ENCODE results near the gene VCAN. TPM values are rescaled to one million over a fixed set of nuclear protein-coding genes. Genes with fewer than 3 reads are reported as not detected.

Gene VCAN
- 71.2 TPM for total RNA-seq

DNA sequence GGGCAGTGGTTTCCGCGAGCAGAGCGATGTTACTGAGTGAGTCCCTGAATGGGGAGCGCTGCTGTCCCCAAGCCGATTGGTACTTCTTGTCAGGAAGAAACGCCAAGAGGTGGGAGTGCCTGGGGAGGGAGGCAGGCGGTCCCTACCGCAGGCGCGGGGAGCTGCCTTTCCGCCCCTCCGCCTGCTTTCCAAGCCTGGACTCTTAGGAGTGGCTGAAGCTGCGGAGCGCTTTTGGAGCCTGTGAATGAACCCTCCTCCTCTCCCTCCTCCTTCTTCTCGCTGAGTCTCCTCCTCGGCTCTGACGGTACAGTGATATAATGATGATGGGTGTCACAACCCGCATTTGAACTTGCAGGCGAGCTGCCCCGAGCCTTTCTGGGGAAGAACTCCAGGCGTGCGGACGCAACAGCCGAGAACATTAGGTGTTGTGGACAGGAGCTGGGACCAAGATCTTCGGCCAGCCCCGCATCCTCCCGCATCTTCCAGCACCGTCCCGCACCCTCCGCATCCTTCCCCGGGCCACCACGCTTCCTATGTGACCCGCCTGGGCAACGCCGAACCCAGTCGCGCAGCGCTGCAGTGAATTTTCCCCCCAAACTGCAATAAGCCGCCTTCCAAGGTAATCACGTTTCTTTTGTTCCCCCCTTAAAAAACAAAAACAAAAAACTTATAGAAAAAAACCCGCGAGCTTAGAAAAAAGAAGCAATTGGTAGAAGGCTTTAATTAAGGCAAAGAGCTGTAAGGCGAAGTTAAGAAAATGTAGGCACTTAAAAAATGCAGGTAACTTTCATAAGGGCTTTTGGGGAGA lies at the start of gene VCAN:
VCAN (plus strand) TSS at position 340 of the 808 bp plus-strand sequence. CDS start 11,775 bp downstream, outside the sequence.
- H3K27me3 ChIP-seq, result peaks cover 6% of the 10 kb centered on the region
- H3K9me3 ChIP-seq, result no peaks in the 10 kb centered on the region
- no peaks in the 10 kb centered on the region for H3K36me3 ChIP-seq
- peak in 1 of 2 donors; percentile 14 for TF ChIP-seq POLR2A (IDR thresholded peaks at IDR 0.05)
- peak in 1 of 2 donors; percentile 56 for TF ChIP-seq POLR2AphosphoS5 (IDR thresholded peaks at IDR 0.05; ENCODE audit: insufficient read depth in 1 of 2, low read depth in 1 of 2)
- TF ChIP-seq CTCF (IDR thresholded peaks at IDR 0.05), result no peak
- no peak for DNase-seq (ENCODE audit: extremely low spot score in 2 of 2)
- H3K27ac ChIP-seq, result peak within 1 kb of the TSS; percentile 73
- H3K4me3 ChIP-seq, result peak within 1 kb of the TSS; percentile 51 to 57
- intact Hi-C loops (cut with DNase I), result loop anchor here (10.0 kb wide), 1 partner anchor 1117 kb away; no protein-coding TSS in a partner anchor
- peaks cover 23% of the 10 kb centered on the region for H3K4me1 ChIP-seq

DNA sequence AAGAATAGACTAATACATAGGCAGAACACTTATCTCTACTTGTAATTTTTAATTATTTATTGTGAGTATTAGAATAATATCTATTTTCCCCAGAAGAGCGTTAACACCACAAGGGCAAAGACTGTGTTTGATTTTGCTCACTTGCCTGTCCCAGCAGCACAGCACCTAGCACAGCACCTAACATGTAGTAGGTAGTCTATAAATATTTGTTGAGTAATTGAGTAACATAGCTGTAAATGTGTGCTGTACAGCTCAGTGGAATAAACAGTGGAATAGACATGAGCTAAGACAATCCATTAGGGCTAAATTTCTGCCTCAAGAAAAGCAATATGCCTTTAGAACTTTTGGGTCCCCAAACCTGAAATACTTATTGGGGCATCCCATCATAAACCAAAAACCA lies 49.3 kb upstream of the VCAN start:
- Histone ChIP-seq H3K4me1 (no peaks in the 10 kb centered on the region), H3K27me3 (no peaks in the 10 kb centered on the region), H3K27ac (no peak overlapping the region), H3K9me3 (no peaks in the 10 kb centered on the region), H3K4me3 (no peak overlapping the region), H3K36me3 (no peaks in the 10 kb centered on the region)
- no peak for DNase-seq (ENCODE audit: extremely low spot score in 2 of 2)
- intact Hi-C loops (cut with DNase I), result no loop called here
- TF ChIP-seq POLR2AphosphoS5 (IDR thresholded peaks at IDR 0.05; ENCODE audit: insufficient read depth in 1 of 2, low read depth in 1 of 2) (no peak), POLR2A (IDR thresholded peaks at IDR 0.05) (no peak), CTCF (IDR thresholded peaks at IDR 0.05) (no peak)

GRCh38 chr5:83426855-83427254 lies 44.7 kb upstream of the VCAN start:
- H3K36me3 ChIP-seq, result no peaks in the 10 kb centered on the region
- no peak for DNase-seq (ENCODE audit: extremely low spot score in 2 of 2)
- no peak overlapping the region for H3K27ac ChIP-seq
- TF ChIP-seq CTCF (IDR thresholded peaks at IDR 0.05), result no peak
- no peaks in the 10 kb centered on the region for H3K4me1 ChIP-seq
- H3K27me3 ChIP-seq, result no peaks in the 10 kb centered on the region
- H3K9me3 ChIP-seq, result no peaks in the 10 kb centered on the region
- intact Hi-C loops (cut with DNase I), result no loop called here
- H3K4me3 ChIP-seq, result no peak overlapping the region

- no peak overlapping the region for H3K4me3 ChIP-seq
- H3K27ac ChIP-seq, result no peak overlapping the region
- intact Hi-C loops (cut with DNase I), result no loop called here
- H3K36me3 ChIP-seq, result no peaks in the 10 kb centered on the region
- no peaks in the 10 kb centered on the region for H3K4me1 ChIP-seq
- H3K9me3 ChIP-seq, result no peaks in the 10 kb centered on the region
- TF ChIP-seq CTCF (IDR thresholded peaks at IDR 0.05), result no peak
- no peak for TF ChIP-seq POLR2A (IDR thresholded peaks at IDR 0.05)
- no peak for TF ChIP-seq POLR2AphosphoS5 (IDR thresholded peaks at IDR 0.05; ENCODE audit: insufficient read depth in 1 of 2, low read depth in 1 of 2)
- no peaks in the 10 kb centered on the region for H3K27me3 ChIP-seq
- no peak for DNase-seq (ENCODE audit: extremely low spot score in 2 of 2)
These were observed 43.4 kb upstream of the VCAN start for GRCh38 chr5:83428126-83428525.

GRCh38 chr5:83428890-83429289 lies 42.7 kb upstream of the VCAN start:
- intact Hi-C loops (cut with DNase I), result no loop called here
- no peaks in the 10 kb centered on the region for H3K4me1 ChIP-seq
- TF ChIP-seq CTCF (IDR thresholded peaks at IDR 0.05), result no peak
- TF ChIP-seq POLR2A (IDR thresholded peaks at IDR 0.05), result no peak
- no peak for TF ChIP-seq POLR2AphosphoS5 (IDR thresholded peaks at IDR 0.05; ENCODE audit: insufficient read depth in 1 of 2, low read depth in 1 of 2)
- no peaks in the 10 kb centered on the region for H3K9me3 ChIP-seq
- no peaks in the 10 kb centered on the region for H3K36me3 ChIP-seq
- H3K4me3 ChIP-seq, result no peak overlapping the region
- DNase-seq (ENCODE audit: extremely low spot score in 2 of 2), result no peak
- no peaks in the 10 kb centered on the region for H3K27me3 ChIP-seq
- no peak overlapping the region for H3K27ac ChIP-seq
